ENCODE measurements around the gene TRAPPC14. TPM values are rescaled to one million over a fixed set of nuclear protein-coding genes. Genes with fewer than 3 reads are reported as not detected.

TRAPPC14 gene
- total and polyA plus RNA-seq, 2 of the 13 experiments (the other 11 are each of a cell fraction or from before 2014, with no cell fraction given): 4.7 to 9.6 TPM

GRCh38 chr7:100148559-100149328, 9.8 kb downstream of the TRAPPC14 start, which contains the start of gene LAMTOR4 (continued):
- TF ChIP-seq GZF1 (CRISPR knock-in tag; IDR thresholded peaks at IDR 0.05) (0 out of 2 replicates have a peak, but pooled peaks have one; percentile 76), ZNF598 (CRISPR knock-in tag; IDR thresholded peaks at IDR 0.05; ENCODE audit: borderline replicate concordance) (peak; percentile 16; the same call in 1 of the 2 replicates), ZNF20 (CRISPR knock-in tag; IDR thresholded peaks at IDR 0.05) (no peak), MNT (IDR thresholded peaks at IDR 0.05) (peak; percentile 55), NR3C1 (CRISPR knock-in tag; IDR thresholded peaks at IDR 0.05) (no peak), CCAR2 (optimal IDR thresholded peaks at IDR 0.05; ENCODE audit: low read depth, low read length) (no peak), KMT2B (CRISPR knock-in tag; IDR thresholded peaks at IDR 0.05) (peak; percentile 67), ZSCAN25 (CRISPR knock-in tag; IDR thresholded peaks at IDR 0.05) (peak; percentile 58; the same call in 1 of the 2 replicates), KLF6 (CRISPR knock-in tag; IDR thresholded peaks at IDR 0.05) (peak; percentile 77; the same call in 1 of the 2 replicates), ZNF207 (IDR thresholded peaks at IDR 0.05; ENCODE audit: borderline replicate concordance) (no peak), SRY (CRISPR knock-in tag; IDR thresholded peaks at IDR 0.05) (0 out of 2 replicates have a peak, but pooled peaks have one; percentile 13), TBP (CRISPR knock-in tag; IDR thresholded peaks at IDR 0.05) (no peak), MAF1 (CRISPR knock-in tag; IDR thresholded peaks at IDR 0.05; ENCODE audit: borderline replicate concordance) (no peak), ZNF790 (CRISPR knock-in tag; IDR thresholded peaks at IDR 0.05; ENCODE audit: borderline replicate concordance) (no peak), ZBTB20 (CRISPR knock-in tag; IDR thresholded peaks at IDR 0.05; ENCODE audit: borderline replicate concordance, low read depth) (no peak), PBX3 (CRISPR knock-in tag; IDR thresholded peaks at IDR 0.05; ENCODE audit: borderline replicate concordance) (no peak), RFX5 (IDR thresholded peaks at IDR 0.05; ENCODE audit: low read depth, low read length) (peak; percentile 53; the same call in 1 of the 2 replicates), FOXJ3 (CRISPR knock-in tag; IDR thresholded peaks at IDR 0.05; ENCODE audit: borderline replicate concordance) (no peak), NAIF1 (CRISPR knock-in tag; IDR thresholded peaks at IDR 0.05; ENCODE audit: borderline replicate concordance) (no peak), NR1H2 (CRISPR knock-in tag; IDR thresholded peaks at IDR 0.05; ENCODE audit: borderline replicate concordance, low read depth) (no peak), EZH2 (conservative IDR thresholded peaks at IDR 0.05; ENCODE audit: low read depth, low read length) (no peak), ZNF138 (CRISPR knock-in tag; IDR thresholded peaks at IDR 0.05; ENCODE audit: low read depth) (0 out of 2 replicates have a peak, but pooled peaks have one; percentile 21), ZNF205 (CRISPR knock-in tag; IDR thresholded peaks at IDR 0.05) (no peak), ZFP36L2 (CRISPR knock-in tag; IDR thresholded peaks at IDR 0.05) (no peak), ZNF589 (CRISPR knock-in tag; conservative IDR thresholded peaks at IDR 0.05) (no peak), ZNF792 (CRISPR knock-in tag; IDR thresholded peaks at IDR 0.05) (peak; percentile 71), POLR2AphosphoS2 (IDR thresholded peaks at IDR 0.05; ENCODE audit: low read depth, low read length) (peak; percentile 53; the same call in 1 of the 2 replicates), MED13 (CRISPR knock-in tag; IDR thresholded peaks at IDR 0.05) (peak; percentile 37; the same call in 1 of the 2 replicates), KLF9 (CRISPR knock-in tag; IDR thresholded peaks at IDR 0.05; ENCODE audit: low read depth) (0 out of 2 replicates have a peak, but pooled peaks have one; percentile 63)

All from HepG2 (cell line).